Activated CD8-positive, alpha-beta memory T cell treated with anti-CD3 and anti-CD28 coated beads, Interleukin-2, amount 50 U/mL, for 24 hours (primary cell): ENCODE results near the gene SMYD5.

ENCODE experiments used
- DNase-seq: peaks from one replicate; pipeline ENCODE4 v3.0.0-alpha.2; 2020; ENCODE audit errors: extremely low read depth

SMYD5 gene

DNA sequence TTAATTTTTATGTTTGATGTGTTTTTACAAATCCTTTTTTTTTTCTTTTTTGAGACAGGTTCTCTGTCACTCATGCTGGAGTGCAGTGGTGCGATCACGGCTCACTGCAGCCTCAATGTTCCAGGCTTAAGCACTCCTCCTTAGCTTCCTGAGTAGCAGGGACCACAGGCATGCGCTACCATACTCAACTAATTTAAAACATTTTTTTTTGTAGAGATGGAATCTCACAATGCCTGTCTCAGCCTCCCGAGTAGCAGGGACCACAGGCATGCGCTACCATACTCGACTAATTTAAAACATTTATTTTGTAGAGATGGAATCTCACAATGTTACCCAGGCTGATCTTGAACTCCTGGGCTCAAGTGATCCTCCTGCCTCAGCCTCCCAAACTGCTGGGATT, 8.4 kb upstream of the SMYD5 start:
- no peak for DNase-seq

DNA sequence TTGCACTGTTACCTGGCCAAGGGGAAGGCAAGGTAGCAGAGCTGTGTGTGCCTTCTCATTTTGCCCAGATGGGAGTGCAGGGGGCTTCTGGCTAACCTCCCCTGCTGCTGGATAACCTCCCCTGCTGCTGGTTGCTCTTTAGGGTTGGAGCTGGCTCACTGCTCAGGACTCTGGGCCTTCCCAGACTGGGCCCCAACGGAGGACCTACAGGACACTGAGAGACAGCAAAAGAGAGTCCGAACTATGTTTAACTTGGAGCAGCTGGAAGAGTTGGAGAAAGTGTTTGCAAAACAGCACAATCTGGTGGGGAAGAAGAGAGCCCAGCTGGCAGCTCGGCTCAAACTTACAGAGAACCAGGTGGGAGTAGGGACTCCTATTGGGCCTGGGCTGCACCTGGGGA, 5.8 kb upstream of the SMYD5 start:
- no peak for DNase-seq

DNA sequence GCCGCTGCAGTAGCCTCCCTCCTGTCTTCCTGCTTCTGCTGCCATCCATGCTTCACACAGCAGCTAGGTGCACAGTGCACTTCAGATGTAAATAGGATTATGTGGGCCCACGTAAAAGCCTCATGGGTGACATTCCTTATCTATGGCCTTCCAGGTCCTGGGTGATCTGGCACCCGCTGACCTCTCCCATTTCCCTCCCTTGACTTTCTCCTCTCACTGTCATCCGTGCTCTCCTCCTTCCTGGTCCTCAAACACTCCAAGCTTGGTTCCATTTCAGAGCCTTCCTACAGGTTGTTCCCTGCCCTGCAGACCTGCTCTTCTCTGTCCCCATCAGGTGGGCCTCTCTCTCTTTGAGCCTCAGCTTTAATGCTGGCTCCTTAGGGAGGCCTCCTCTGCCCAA, 4.0 kb upstream of the SMYD5 start:
- no peak for DNase-seq

GRCh38 chr2:73210696-73211095, 3.3 kb upstream of the SMYD5 start:
- no peak for DNase-seq

GRCh38 chr2:73212098-73212447, 2.0 kb upstream of the SMYD5 start:
- no peak for DNase-seq

- DNase-seq, result no peak
Measured at GRCh38 chr2:73212448-73213176, 1.4 kb upstream of the SMYD5 start.

DNA sequence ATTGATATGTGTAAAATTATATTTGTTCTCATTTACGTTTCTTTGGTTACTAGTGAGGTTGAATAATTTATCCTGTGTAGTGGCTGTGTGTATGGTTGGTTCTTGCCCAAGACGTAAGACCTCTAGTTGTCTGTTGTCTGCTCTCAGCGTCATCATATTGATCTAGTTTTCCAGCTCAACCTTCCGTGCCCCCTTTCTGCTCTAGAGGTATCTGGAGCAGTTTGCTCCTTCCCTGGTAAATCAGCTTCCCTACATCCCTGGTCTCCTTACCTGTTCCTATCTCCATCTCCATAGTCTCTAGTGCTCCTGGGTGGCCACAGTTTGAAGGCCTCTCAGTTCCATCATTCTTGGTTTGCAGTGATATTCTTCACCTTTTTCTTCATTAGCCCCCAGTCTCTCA, 1.2 kb downstream of the SMYD5 start:
- no peak for DNase-seq

DNA sequence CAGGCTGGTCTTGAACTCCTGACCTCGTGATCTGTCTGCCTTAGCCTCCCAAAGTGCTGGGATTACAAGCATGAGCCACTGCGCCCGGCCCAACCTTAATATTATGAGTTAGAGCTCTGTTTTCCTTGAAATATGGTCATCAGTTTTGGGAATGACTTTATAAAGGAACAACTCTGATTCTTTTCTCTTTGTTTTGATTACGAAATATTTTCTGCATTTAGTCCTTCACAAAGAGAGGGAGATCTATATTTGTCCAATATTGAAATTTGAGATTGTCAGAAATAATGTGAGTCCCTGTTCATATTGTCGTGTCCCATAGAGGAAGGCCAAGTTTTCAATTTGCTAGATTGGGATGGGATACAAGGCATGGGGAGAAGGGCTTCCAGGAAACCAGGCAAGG, 3.1 kb downstream of the SMYD5 start:
- DNase-seq, result no peak

DNA sequence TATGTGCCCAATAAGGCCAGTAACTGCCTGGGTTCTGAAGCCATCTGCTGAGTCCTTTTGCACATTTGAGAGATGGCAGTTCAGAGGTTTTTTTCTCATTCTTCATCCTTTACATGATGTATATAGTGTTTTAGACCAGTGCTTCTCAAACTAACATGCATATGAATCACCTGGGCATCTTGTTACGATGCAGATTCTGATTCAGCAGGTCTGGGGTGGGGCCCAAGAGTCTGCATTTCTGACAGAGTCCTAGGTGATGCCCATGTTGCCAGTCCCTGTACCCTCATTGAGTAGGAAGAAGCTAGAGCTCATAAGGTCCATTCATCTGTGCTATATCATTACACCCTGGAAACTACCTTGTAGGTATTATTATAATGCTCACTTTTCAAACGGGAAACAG, 3.8 kb downstream of the SMYD5 start:
- no peak for DNase-seq

DNA sequence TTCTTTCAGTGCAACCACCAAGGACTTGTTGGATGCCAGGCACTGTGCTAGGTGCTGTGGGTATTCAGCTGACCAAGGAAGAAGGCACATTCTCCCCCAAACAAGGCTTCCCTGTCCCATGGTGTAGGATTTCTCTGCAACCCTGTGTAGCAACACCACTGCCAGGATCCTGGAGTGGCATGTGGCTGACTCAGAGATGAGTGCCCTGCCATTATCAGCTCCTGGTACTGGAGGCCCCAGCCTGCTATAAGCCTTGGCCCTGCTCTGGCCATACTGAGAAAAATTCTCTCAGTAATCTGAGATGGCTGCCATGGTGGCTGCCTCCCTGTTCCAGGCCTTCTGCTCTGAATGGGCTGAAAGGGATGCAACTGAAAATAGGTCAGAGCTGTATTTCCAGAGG, 4.3 kb downstream of the SMYD5 start:
- no peak for DNase-seq

- DNase-seq, result no peak
Measured at GRCh38 chr2:73223821-73224220, 9.8 kb downstream of the SMYD5 start.

GRCh38 chr2:73225513-73226360, 11.7 kb downstream of the SMYD5 start:
- no peak for DNase-seq

- DNase-seq, result no peak
Measured at GRCh38 chr2:73227086-73227485, 13.0 kb downstream of the SMYD5 start.

DNA sequence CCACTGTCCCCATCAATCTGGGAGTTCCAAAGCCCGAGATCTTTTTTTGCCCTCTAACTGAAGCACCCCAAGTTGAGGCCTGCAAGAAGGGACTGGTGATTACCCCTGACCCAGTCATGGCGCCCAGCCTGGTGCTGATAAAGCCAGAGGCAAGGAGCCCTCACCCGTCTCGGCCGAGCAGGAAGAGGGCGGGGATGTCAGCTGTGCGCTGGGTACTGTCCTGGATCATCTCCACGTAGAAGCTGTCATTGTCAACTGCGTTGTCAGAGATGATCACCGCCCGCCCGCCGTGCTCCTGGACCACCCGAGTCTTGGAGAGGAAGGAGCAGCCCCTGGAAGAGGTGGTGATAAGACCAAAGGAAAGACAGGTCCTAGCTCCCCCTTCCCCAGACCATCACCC, 14.6 kb downstream of the SMYD5 start:
- no peak for DNase-seq

DNA sequence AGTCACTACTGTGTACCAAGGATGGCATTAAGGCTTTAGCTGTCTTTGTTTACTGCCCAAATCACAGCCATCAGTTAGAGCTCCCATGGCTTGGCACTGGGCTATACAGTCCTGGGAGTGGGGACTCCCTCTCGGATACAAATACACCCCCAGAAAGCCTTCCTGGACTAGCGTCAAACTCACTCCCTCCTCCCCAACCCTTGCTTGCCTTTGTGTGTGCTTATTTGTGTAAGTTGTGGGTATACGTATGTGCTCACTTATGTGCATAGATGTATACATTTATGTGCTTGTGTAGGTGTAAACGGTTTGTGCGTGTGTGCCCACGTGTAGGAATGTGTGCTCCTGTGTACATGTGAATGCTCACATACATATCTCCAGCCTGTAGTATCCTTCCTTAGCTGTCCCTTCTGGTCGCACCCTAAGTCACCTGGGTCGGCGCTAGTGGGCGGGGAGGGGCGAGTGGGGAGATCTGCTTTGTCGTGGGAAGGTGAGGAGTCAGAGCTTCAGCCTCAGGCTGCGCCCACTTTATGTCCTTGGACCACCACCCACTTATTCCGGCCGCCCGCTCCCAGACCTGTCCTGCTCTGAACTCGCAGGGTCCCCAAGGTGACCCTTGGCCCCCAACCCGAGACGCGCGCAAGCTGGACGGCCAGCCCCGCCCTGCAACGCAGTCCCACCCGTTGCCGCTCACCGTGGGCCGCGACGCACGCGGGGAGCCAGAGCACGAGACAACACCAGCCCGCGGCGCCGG, 18.5 kb downstream of the SMYD5 start:
- DNase-seq, result no peak

DNA sequence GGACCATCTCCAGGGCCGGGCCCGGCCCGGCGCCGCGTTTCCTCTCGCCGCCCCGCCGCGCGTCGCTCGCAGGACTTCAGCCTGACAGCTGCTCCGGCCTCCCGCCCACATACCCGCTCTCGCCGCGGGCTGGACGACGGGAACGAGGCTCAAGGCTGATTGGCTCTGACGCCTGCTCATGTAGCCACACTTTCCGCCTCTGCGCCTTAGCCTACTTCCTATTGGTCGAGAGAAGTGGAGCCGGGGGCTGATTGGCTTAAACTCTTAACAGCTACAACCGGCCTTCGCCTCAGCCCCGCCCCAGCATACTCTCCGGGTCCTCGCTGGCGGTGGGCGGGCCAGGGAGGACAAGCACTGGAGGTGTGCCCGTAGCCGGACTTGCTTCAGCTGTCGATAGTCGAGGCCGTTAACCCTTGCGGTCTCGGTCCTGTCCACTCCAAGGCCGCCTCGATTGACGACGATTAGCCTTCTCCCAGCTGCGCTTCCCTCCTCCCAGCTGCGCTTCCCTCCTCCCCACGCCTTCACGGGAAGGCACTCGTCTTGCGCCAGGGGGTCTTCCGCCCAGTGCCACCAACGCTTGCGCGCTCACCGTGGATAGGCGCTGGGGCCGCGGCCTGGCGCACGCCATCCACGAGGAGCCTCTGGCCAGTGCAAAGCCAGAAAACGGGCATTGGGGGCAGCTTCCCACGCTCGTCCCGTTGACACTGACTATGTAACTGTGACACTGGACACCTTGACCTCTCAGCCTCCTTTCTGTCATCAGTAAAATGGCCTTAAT, 19.3 kb downstream of the SMYD5 start, which contains the start of gene PRADC1:
PRADC1 (minus strand) TSS at position 86 of the 778 bp plus-strand sequence; CDS start at position 7, 79 bp downstream.
- DNase-seq, result peak; percentile 90

DNA sequence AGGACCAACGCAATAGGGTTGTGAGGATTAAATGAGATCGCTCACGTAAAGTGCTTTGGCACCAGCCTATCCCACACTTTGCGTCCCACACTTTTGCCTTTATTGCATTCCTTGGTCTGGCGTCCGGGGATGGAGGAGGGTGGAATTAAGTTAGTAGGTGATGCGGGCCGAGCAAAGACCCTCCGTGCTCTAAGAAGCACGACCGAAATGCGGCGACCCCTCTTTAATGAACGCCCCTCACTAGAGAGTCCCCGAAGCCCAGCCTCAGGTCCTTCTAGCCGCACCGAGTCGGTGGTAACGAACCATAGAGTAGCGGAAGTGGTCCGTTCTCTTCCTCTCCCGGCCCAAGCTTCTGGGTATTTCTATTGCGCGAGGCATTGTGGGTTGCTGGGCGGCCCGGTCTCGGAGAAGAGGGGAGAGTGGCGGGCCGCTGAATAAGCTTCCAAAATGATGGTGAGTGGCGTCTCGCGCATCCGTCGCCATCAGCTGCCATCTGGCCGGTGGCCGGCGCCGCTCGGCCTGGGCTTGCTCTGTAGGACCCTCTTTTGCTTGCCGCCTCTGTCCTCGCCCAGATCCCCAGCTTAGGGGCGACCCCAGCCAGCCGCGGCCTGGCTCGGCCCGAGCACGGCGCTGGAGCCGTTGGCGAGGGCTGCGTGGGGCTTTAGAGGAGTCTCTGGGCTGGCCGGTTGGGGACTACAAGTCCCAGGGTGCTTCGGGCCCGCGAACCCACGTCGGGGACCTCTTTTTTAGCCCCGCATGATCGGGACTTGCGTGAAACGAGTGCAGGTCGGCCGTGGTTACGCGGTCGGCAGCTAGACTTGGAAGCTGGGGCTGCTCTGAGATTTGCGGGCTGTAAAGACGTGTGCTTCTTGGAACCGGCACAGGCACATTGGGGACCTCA, 20.1 kb downstream of the SMYD5 start, which contains the start of gene CCT7:
CCT7 (plus strand) TSS at position 377 of the 901 bp plus-strand sequence; CDS start at position 448, 71 bp downstream.
- peak; percentile 68 for DNase-seq

GRCh38 chr2:73235315-73236028, 21.4 kb downstream of the SMYD5 start:
- DNase-seq, result no peak

DNA sequence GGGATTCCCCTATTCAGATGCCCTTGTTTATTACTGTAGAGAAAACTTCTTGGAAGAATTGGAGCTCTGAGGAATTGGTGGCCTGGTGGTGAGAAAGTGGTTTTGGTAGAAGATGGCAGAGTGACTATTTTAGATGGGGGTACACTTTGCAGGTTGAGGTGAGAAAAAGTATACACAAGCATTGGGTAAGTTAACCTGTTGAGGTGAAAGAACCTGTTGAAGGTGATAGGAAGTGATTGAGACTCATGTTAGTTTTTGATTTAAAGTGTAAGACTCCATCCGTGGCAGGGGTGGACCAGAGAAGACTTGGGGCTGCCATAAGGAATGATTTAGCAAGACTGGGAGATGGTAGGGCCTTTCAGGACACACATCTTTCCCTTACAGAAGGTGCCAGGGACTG, 23.1 kb downstream of the SMYD5 start:
- no peak for DNase-seq

DNA sequence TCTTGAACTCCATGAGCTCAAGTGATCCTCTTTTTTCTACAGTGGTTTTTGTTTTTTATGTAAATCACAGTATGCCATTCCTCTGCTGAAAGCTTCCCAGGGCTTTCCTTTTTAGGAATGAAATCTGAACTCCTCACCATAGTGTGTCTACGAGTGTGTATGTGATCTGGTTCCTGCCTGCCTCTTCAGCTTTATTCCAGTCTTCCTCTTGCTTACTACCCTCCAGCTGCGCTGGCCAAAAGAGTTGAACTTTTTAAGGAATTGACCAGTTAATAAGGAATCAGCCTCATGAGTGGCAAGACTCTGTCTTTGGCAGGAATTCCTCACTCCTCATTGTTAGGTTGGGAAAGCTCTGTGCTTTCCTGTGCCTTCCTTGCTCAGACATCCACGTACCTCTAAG, 24.1 kb downstream of the SMYD5 start:
- no peak for DNase-seq
